Measurements from ENCODE around the gene GPATCH2L. TPM values are rescaled to one million over a fixed set of nuclear protein-coding genes. Genes with fewer than 3 reads are reported as not detected.

Gene GPATCH2L
- total RNA-seq, 1 experiment from 2014 or later = 76.7 TPM

DNA sequence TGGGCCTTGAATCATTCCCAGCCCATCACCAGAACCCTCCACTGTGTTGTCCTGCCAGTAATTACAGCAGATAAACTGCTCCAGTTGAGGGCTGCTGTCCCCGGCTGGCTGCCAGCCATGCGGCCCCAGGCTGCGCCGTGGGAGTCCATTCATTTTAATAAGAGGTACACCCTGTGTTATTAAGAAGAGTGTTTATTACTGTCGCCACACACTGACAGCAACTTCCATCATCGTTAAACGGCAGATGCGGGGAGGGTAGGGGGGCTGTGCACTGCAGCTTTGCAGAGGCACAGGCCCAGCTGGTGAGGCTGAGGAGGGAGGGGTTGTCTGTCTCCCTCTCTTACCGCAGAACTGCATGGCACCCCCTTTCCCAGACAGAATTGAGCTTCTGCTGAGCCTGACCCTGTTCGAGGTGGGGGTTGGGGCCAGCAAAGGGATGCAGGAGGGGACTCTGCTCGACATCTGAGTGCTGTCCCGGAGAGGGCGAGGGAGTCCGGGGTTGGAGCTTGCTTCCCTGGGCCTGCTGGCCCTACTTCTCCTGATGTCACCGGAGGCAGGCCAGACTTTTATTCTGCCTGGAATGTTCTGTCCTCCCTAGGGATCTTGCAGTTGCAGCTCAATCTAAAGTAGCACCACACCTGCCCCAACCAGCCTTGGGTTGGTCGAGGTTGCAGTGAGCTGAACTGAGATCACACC, 33.8 kb upstream of the GPATCH2L start:
- H3K23ac ChIP-seq (ENCODE audit: insufficient read length, low read depth, low read length) = no peak overlapping the region
- no peak overlapping the region for H3K4me2 ChIP-seq (ENCODE audit: insufficient read depth, insufficient read length, low read length)
- no peak overlapping the region for H2BK5ac ChIP-seq (ENCODE audit: insufficient read length, low read length)
- H3K79me1 ChIP-seq (ENCODE audit: insufficient read depth, low read depth, low read length, poor library complexity, severe bottlenecking) = no peaks in the 10 kb centered on the region
- peak overlapping the region; percentile 44; the same call in 1 of the 2 replicates for H3K14ac ChIP-seq (ENCODE audit: insufficient read depth, low read length)
- H3K27ac ChIP-seq (ENCODE audit: insufficient read length, low read depth, low read length) = no peak overlapping the region
- H3K4ac ChIP-seq (ENCODE audit: low read depth, low read length) = no peak overlapping the region
- no peak overlapping the region for H2BK12ac ChIP-seq (ENCODE audit: insufficient read length, low read depth, low read length)
- no peak overlapping the region for H3K18ac ChIP-seq (ENCODE audit: insufficient read length, low read depth, low read length)
- peaks cover 8% of the 10 kb centered on the region; the same call in 1 of the 2 replicates for H3K27me3 Mint-ChIP-seq (ENCODE audit: low read depth)
- H2BK15ac ChIP-seq (ENCODE audit: low read depth, low read length) = no peak overlapping the region
- TF ChIP-seq, protein P1, sequence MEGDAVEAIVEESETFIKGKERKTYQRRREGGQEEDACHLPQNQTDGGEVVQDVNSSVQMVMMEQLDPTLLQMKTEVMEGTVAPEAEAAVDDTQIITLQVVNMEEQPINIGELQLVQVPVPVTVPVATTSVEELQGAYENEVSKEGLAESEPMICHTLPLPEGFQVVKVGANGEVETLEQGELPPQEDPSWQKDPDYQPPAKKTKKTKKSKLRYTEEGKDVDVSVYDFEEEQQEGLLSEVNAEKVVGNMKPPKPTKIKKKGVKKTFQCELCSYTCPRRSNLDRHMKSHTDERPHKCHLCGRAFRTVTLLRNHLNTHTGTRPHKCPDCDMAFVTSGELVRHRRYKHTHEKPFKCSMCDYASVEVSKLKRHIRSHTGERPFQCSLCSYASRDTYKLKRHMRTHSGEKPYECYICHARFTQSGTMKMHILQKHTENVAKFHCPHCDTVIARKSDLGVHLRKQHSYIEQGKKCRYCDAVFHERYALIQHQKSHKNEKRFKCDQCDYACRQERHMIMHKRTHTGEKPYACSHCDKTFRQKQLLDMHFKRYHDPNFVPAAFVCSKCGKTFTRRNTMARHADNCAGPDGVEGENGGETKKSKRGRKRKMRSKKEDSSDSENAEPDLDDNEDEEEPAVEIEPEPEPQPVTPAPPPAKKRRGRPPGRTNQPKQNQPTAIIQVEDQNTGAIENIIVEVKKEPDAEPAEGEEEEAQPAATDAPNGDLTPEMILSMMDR (conservative IDR thresholded peaks at IDR 0.05) = no peak
- no peak overlapping the region for H2AFZ ChIP-seq (ENCODE audit: low read length)
- no peaks in the 10 kb centered on the region for H3K9me3 Mint-ChIP-seq
- no peak overlapping the region for H2AK5ac ChIP-seq (ENCODE audit: insufficient read length, low read length)
- no peaks in the 10 kb centered on the region for H3K79me2 ChIP-seq (ENCODE audit: insufficient read depth, low read length)
- H3K4me1 Mint-ChIP-seq = peaks cover 31% of the 10 kb centered on the region in 2 experiments
- H2BK20ac ChIP-seq (ENCODE audit: low read depth, low read length, poor library complexity, severe bottlenecking) = no peak overlapping the region
- no peaks in the 10 kb centered on the region for H4K20me1 ChIP-seq (ENCODE audit: control insufficient read depth, insufficient read depth, insufficient read length)
- H3K36me3 Mint-ChIP-seq (ENCODE audit: insufficient read depth in 1 of 3, low read depth in 3 of 3) = no peaks in the 10 kb centered on the region; a peak in 1 of 7 replicates
- H4K8ac ChIP-seq (replicated peaks; ENCODE audit: insufficient read length, low read depth, low read length) = no peak overlapping the region
- H2BK120ac ChIP-seq (ENCODE audit: low read depth, low read length, poor library complexity, severe bottlenecking) = no peak overlapping the region
- DNase-seq = no peak
- no peak overlapping the region for H4K91ac ChIP-seq (ENCODE audit: insufficient read length, low read depth, low read length)
- no peak overlapping the region for H3K27ac Mint-ChIP-seq
- no peak overlapping the region for H4K5ac ChIP-seq (ENCODE audit: insufficient read length, low read depth, low read length)
- no CpG with 5 or more reads among the region's 16 CpGs for WGBS (ENCODE audit: extremely low coverage, insufficient read length, low lambda C conversion rate)
- no peaks in the 10 kb centered on the region for H3K23me2 ChIP-seq (ENCODE audit: insufficient read length, low read depth, low read length, poor library complexity, severe bottlenecking)
- peaks cover 20% of the 10 kb centered on the region for H3K4me1 ChIP-seq (ENCODE audit: insufficient read depth, low read length)
- H3K56ac ChIP-seq (ENCODE audit: insufficient read length, low read depth, low read length) = no peak overlapping the region
- H3K27me3 ChIP-seq (ENCODE audit: insufficient read depth, low read length) = no peaks in the 10 kb centered on the region
- no peak overlapping the region for H3K4me3 Mint-ChIP-seq
- no peak overlapping the region for H3T11ph ChIP-seq (ENCODE audit: low read length)
- no peak overlapping the region for H3K9ac ChIP-seq (ENCODE audit: extremely low read depth, insufficient read length, low read length)
- H3K9me3 ChIP-seq (ENCODE audit: control insufficient read depth, low read depth, low read length) = no peaks in the 10 kb centered on the region

Measured in H9 (cell line).